Measurements from ENCODE around the gene PSMB8.

Gene PSMB8

DNA sequence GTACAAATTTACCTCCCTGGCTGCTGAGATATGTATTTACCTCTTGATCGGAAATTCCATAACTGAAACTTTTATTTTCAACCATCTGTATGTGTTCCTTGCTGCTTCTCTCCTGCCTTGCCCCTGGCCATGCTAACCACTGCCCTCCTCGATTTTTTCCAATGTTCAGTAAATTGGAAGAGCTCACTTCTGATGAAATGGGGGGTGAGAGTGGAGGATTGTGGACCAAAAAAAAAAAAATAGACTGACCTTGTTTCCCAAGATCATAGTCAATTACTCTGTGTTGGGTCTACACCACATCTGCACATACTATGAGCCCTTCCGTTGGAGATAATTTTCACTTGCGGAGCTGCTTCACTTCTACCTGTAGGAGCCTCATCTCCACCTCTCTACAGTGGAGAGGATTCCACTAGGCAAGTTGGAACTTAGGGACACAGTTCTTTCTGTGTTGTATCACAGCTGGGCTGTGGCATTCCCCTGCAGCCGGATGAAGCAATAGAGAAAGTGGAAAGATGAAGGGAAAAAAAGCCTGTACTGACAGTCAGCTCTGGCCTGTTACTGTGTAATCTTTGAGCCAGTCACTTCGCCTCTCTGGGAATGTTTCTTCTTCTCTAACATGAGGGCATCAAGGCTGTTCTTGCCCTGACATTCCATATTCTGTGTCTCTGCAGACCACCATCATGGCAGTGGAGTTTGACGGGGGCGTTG is 11.8 kb upstream of the PSMB8 start:
- no peak for DNase-seq

DNA sequence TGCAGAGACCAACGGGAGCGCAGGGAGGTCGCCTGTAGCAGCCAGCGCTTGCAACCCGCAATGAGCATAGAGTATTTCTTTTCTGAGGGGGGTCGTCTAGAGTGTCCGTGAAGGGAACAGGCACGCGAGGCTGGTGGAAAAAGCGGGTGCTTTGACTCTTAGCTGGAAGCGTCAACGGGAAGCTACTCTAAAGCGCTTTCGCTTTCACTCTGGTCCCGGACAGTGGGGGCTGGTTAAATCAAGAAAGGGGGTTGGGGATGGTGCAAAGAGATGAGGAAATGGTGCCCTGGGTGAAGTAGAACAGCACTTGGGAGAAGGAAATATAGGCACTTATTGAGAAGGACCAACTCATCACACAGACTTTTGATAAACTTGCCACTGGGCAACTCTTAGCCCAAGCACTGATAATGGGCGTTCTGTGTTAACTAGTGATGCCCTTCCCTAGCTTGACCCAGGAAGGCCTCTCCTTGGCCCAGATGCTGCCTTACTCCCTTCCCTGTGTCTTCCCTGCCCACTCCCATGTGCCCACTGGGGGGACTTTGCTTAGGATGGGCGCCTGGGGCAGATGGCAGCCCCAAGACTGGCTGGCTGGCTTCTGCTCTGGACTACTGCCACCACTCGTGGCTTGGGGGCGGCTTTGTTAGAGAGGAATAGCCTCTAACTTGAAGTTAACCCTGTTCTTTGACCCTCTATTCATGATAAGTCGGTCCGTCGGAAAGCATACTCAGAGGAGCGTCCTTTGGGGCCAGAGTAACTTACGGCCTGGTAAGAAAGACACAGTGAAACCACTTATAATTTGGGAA is 10.7 kb upstream of the PSMB8 start:
- peak; percentile 52 for DNase-seq

GRCh38 chr6:32853541-32854375 is 9.9 kb upstream of the PSMB8 start, which contains the start of the genes PSMB9 and TAP1:
PSMB9 (plus strand) TSS chr6:32854192; CDS start chr6:32854230, 38 bp downstream.
TAP1 (minus strand) TSS chr6:32853704; CDS start chr6:32853636, 68 bp downstream.
- peak; percentile 90 for DNase-seq

- peak; percentile 49 for DNase-seq
Measured at GRCh38 chr6:32852844-32853540, 9.1 kb upstream of the PSMB8 start.

DNA sequence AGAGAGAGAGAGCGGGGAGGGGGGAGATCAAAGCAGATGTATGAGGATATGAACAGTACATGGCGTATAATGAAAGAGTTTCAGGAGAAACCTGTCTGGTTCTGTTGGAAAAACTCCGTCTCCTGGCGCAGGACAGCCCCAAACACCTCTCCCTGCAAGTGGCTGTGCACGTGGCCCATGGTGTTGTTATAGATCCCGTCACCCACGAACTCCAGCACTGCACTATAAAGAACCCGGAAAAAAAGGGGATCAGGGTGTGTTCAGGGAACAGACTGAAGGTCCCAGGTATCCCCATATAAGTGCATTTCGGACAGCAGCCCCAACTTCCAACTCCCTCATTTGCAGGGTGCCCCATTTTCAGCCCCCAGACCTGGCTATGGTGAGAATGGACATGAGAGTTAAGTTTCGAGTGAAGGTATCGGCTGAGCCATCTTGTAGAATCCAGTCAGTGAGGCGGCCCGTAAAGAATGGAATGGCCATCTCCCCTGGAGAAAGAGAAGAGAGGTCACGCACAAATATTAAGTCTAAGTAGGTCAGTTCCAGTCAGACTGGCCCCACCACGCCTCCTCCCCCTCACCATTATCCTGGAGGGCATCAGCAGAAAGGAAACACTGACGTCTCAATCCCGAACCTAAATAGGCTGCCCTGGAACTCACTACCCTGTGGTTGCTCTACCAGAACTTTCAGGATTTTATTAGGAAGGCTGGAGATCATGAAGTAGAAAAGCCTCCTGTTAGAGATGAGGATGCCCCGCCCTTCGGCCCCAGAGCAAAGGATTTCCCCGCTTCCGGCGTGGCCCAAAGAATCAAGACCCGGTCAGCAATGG is 8.4 kb upstream of the PSMB8 start:
- no peak for DNase-seq

GRCh38 chr6:32851025-32851424 is 7.2 kb upstream of the PSMB8 start:
- no peak for DNase-seq

DNA sequence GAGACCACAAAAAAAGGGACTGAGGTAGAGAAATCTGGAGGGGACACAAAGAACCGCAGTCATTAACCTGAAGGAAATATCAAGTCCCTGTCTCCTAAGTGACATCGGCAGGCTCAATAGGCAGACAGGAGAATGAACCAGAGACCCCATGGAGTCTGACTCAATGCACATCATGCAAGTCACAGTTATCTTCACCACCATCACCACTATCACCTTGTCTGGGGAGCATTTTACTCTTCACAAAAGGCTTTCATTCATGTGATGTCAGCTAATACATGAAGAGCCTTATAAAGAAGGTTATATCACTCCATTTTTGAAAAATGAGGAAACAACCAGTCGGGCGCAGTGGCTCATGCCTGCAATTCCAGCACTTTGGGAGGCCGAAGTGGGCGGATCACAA is 5.3 kb upstream of the PSMB8 start:
- no peak for DNase-seq

DNA sequence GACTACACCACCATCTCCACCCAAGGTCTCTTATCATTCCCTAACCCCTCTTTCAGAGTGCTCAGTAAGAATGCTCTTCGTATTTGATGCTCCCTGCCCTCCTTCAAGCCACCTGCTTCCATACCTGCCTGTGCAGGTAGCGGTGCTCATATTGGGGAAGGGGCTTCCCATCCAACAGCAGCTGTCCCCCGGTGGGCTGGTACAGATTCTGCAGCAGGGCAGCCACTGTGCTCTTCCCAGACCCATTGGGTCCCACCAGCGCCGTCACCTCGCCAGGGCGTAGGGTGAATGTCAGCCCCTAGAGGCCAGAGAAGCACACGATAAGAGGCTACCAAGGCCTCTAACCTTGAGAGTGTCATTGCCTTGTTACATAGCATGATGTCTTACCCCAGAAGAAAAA is 3.9 kb upstream of the PSMB8 start:
- no peak for DNase-seq

DNA sequence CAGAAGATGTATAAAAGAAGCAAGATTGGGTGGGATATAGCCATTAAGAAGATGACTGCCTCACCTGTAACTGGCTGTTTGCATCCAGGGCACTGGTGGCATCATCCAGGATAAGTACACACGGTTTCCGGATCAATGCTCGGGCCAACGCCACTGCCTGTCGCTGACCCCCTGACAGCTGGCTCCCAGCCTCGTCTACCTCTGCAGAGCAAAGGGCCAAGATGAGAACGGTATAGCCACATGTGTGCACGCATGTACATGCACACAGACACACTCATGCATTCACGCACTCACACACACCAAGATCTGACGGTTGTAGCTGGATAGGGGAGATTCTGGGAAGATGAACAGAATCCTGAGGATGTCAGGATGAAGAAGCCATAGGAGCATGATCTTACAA is 3.2 kb upstream of the PSMB8 start:
- DNase-seq: no peak

DNA sequence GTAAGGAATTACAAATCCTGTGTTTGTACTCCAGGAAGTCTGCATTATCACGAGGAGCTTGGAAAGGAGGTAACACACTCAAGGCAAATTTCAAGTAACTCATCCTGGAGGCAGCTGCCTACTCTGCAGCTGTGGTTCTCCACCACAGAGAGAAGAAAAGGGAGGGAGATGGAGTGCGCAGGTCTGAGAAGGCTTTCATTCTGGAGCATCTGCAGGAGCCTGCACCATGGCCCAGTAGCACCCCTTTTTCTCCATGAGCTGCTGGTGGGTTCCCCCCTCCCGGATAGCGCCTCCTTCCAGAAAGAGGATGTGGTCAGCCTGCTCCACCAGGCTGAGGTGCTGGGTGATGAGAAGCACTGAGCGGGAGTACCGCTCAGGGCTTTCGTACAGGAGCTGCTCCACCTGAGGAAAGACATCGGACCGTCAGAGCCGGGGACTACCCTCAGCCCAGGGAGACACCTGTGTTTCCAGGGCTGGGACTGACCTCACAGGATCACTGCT is 1.6 kb upstream of the PSMB8 start:
- peak; percentile 39 for DNase-seq

DNA sequence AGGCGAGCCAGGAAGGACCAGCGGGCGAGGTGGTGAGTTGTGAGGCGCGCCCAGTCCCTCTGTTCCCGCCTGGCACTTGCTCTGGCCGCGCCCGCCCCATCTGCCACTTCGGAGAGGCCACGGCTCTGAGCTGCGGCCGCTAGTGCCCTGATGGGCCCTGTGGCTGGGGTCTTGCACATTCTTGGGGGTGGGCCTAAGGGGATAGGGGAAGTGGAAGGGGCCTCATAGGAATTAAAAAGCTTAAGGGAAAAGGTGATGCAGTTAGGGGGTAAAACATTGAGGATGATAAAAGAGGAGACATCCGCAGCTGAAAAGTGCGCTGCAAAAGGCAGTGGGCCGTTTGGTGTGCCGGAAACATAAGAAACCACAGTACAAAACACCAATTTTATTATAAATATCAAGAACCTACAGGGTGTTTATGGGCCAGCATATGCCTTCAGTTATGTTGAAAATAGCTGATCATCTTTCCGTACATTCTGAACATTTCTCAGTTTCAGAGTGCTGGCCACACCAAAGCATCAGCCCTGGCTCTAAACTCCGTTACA is 1.1 kb upstream of the PSMB8 start:
- no peak for DNase-seq

DNA sequence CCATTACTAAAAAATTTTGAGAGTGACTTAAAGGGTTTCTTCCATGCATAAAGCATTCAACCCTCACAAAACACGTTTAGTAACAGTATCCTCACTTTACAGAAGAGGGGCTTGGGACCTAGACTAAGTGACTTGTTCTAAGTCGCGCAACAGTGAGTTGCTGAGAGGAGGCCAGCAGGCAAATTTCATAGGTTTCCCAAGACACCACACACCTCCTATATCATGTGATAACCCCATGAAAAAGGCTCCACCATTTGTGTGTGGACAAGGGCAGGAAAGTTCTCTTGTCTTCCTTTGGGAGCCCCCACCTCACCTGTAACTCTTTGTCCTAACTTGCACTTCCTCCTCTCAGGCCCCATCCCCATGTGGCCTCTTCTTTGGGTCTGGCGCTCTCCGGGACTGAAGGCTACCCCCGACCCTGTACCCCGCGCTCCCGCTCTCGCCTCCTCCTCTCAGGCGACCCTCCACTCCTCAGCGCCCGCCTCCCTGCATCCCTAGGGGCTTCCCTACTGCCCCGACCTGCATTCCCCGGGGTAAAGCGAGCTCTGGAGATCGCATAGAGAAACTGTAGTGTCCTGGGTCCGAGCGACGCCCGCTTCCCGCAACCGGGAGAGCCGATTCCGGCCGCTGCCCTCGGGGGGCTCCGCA is 392 bp downstream of the PSMB8 start:
- DNase-seq: no peak

GRCh38 chr6:32842690-32843089 is 1.2 kb downstream of the PSMB8 start:
- no peak for DNase-seq

DNA sequence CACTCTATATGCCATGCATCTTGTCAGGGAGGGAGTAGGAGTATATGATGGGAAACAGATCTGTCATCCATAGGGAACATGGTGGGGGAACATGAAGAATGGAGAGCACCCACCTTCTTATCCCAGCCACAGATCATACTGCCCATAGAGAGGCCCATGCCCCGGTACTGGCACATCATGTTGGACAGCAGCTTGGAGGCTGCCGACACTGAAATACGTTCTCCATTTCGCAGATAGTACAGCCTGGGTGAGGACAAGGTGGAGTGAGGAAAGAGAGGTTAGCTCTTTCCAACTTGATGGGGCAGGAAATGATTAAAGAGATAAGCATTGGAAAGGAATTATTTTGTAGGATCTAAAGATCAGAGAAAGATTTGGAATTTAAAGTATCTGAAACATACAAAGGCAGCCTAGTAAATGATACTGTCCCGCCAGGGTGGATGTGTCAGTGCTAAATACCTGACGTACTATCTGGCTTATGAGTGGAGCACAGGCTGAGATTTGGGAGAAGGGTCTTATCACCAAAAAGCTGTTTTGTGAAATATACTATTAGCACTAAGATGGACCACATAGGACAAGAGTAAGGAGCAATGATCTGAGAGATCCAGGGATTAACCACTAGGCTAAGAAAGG is 1.7 kb downstream of the PSMB8 start:
- DNase-seq: no peak

- no peak for DNase-seq
Measured at GRCh38 chr6:32840604-32841246, 3.1 kb downstream of the PSMB8 start.

DNA sequence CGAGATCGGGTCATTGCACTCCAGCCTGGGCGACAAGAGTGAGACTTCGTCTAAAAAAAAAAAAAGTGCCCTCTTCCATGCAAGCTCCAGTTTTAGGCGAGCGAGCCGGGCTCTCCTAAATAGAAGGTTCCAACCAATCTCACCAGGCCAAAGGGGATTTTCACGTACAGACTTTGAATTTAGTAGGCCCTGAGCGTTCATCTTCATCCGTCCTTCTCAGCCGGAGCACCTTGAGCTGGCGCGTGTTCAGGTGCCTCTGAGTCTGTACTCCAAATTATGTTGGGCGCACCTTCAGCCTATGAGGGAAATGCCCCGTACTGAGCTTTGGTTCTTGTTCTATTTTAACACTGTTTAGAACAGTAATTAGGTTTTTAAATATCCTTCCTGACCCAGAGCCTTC is 4.5 kb downstream of the PSMB8 start:
- DNase-seq: no peak

DNA sequence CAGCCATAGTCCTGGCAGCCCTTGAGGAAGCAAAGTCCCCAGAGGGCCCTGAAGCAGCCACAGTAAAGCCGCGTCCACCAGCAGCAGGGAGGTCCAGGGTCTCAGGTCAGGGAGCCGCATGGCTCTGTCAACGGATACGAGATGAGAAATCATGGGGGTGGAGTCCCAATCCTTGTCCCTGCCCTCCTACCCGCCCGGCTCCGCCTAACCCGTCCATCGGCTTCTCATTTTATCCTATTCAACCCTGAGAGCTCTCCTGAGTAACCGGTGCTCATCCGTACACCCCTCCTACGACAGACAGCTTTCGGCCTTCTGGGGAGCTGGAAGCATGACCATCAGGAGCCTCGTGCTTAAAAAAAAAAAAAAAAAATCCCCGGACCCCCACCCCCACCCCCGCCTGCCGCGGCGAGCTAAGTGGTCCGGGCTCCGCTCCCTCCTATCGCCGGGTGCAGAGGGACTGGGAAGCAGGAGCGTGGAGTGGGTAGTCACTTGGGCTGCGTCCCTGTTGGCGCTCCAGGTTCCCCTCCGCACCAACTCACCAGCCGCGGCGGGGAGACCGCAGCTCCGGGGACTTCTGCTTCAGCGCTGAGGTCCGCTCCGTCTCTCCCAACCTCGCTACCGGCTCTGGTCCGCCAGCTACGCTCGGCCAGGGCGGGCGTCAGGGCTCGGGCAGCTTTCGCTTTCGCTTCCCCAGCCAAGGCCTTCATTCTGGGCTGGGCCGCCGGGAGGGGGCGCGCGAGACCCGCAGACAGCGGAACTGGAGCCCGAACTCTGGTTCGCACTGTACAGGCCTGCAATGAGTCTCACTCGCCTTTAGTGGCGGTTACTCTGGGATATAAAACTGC is 5.5 kb downstream of the PSMB8 start, which contains the start of gene TAP2:
TSS of gene TAP2 (minus strand) at position 626 of the 845 bp plus-strand sequence. CDS start at position 120, 506 bp downstream.
- peak; percentile 99 for DNase-seq

GRCh38 chr6:32837651-32838113 is 6.2 kb downstream of the PSMB8 start:
- DNase-seq: no peak

Measured in activated gamma-delta T cell treated with Interleukin-2 at 50 U/mL for 16 hours (primary cell).